Hypothalamus (tissue), 51 donors: ENCODE results near the gene WDR18.

ENCODE experiments used
- DNase-seq, 51 donors: peaks; one replicate each; lab custom pipeline; 2025; lab: John Stamatoyannopoulos, UW

The WDR18 gene

GRCh38 chr19:984165-984967, at the start of gene WDR18:
WDR18 (plus strand) TSS chr19:984345; CDS start chr19:984354, 9 bp downstream.
- DNase-seq, result peak; percentile 67 to 96 (median 89)

- peak in 50 of 51 donors; percentile 12 to 80 (median 62) for DNase-seq
These were observed 49.2 kb upstream of the WDR18 start for GRCh38 chr19:934865-935479.

- no peak for DNase-seq
These were observed 48.0 kb upstream of the WDR18 start for GRCh38 chr19:936175-936546.

GRCh38 chr19:937259-937694, 46.9 kb upstream of the WDR18 start:
- no peak for DNase-seq

GRCh38 chr19:938233-938923, 45.8 kb upstream of the WDR18 start:
- no peak for DNase-seq

- no peak for DNase-seq
These were observed 44.7 kb upstream of the WDR18 start for GRCh38 chr19:939439-939838.

- DNase-seq, result no peak
These were observed 44.2 kb upstream of the WDR18 start for GRCh38 chr19:939922-940321.

- DNase-seq, result peak in 44 of 51 donors; percentile 9 to 83 (median 62)
These were observed 43.4 kb upstream of the WDR18 start for GRCh38 chr19:940591-941291.

- peak in 1 of 51 donors; percentile 77 for DNase-seq
These were observed 42.6 kb upstream of the WDR18 start for GRCh38 chr19:941292-942132.

GRCh38 chr19:942133-942645, 42.0 kb upstream of the WDR18 start:
- no peak for DNase-seq

- no peak for DNase-seq
These were observed 40.5 kb upstream of the WDR18 start for GRCh38 chr19:943551-944170.

GRCh38 chr19:944171-944567, 40.0 kb upstream of the WDR18 start:
- DNase-seq, result peak in 1 of 51 donors; percentile 25

- no peak for DNase-seq
These were observed 39.4 kb upstream of the WDR18 start for GRCh38 chr19:944663-945241.

- no peak for DNase-seq
These were observed 38.5 kb upstream of the WDR18 start for GRCh38 chr19:945401-946252.

- DNase-seq, result no peak
These were observed 36.9 kb upstream of the WDR18 start for GRCh38 chr19:947090-947706.

GRCh38 chr19:947707-948539, 36.2 kb upstream of the WDR18 start:
- DNase-seq, result peak in 23 of 51 donors; percentile 10 to 52 (median 31)
